CD4-positive, alpha-beta T cell treated with Interleukin-17A for 4 hours (primary cell): Measurements from ENCODE around the gene HNRNPM.
"Not testable (repeated sequence)": the region's sequence is repeated elsewhere in the genome, so short reads cannot be mapped to it uniquely, and the experiment has no call there.

Source experiments
- DNase-seq: peaks from one replicate; pipeline ENCODE4 v3.0.0-alpha.2; 2020; ENCODE audit warnings: mixed read lengths

HNRNPM gene

GRCh38 chr19:8444677-8445487 is at the start of gene HNRNPM:
Gene HNRNPM (plus strand): TSS chr19:8444975. CDS start chr19:8444999, 24 bp downstream.
- peak; percentile 100 for DNase-seq

- DNase-seq, result no peak
These were observed 49.1 kb upstream of the HNRNPM start for GRCh38 chr19:8395621-8396082.

DNA sequence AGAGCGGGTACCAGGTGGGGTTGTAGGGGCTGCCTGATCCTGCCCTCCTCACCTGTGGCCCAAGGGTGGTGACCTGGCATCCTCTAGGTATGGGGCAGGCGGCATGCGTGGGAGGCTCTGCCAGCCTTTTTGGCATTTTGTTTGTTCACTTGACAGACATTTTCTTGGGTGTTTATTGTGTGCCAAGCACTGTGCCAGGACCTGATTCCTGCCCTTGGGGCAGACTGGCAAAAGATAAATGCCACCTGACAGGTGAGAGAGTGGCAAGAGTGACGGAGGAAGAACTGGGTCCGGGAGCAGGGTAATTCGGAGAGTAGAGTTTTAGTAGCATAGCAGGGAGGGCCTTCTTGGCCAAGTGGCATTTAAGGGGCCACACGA is 48.6 kb upstream of the HNRNPM start:
- DNase-seq, result no peak

GRCh38 chr19:8396563-8397203 is 48.1 kb upstream of the HNRNPM start:
- peak; percentile 67 for DNase-seq

DNA sequence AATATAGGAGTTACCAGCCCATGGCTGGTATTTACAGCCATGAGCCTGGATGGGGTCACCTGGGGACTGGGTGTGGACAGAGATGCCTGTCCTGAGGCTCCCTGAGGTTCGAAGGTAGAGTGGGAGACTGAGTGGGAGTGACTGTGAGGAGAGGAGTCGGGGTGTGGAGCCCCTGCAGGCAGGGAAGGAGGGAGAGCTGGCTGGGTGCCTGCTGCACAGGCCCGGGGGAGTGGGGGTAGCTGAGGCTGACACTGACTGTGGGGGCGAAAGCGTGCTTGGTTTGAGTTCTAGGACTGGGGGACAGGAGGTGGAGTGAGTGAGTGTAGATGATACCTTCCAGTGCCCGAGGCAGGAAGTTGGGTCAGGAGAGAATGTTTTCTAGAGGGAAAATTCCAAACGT is 47.5 kb upstream of the HNRNPM start:
- DNase-seq, result no peak

DNA sequence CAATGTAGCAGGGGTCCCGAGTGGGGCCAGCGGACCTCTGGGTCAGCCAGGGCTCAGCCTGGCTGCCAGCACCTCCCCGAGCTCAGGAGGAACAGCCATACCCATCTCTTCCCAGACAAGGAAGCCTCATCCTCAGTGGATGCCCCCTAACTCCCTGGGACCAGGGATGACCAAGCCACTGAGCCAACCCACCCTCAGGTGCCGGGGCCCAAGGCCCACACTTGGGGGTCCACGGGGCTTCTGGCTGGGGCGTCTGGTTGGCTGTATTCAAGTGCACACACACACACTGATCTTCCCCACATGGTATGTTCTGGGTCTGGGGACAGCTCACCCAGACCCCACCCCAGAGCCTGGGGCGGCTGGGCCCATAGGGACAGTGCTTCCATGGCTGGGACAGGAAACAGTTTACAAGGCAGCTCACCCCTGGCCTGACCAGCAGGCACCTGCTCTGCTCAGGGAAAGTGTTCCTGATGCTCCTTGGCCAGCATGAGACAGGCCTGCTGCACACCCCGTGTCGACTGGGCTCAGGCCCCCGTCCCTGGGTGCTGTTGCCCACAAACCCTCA is 46.9 kb upstream of the HNRNPM start:
- DNase-seq, result no peak

DNA sequence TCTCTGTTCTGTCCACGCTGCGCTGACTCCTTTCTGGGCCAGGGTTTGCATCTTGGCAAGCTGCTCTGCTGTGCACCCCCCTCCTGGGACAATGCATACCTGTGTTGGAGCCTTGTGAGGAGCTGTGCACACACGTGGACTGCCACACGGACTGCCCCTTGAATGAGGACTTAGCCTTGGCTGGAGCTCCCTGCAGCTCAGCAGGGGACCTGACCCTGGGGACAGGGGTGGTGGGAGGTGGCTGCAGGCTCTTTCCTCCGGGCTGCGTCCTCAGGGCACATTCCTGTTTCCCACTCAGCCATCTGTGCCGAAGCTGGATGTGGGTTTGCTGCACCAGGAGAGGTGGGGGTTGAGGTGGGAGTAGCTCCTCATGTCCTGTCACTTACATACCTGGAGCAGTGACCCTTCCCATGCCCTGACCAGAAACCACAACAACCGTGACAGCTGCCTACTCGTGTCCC is 46.4 kb upstream of the HNRNPM start:
- DNase-seq, result no peak

DNA sequence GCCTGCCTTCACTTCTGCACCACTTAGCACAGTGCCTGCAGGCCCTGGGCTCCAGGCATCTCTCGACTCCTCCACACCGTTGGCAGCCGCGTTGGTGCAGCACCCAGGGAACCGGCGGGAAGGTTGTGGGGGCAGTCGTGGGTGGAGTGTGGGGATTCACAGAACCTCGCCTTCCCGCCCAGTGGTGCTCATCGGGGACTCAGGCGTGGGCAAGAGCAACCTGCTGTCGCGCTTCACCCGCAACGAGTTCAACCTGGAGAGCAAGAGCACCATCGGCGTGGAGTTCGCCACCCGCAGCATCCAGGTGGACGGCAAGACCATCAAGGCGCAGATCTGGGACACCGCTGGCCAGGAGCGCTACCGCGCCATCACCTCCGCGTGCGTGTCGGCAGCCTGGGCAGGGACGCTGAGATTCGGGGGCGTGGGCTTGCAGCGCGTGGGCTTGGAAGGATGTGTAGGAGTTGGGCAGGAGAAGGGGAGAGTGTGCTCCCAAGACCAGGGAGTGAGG is 45.0 kb upstream of the HNRNPM start:
- DNase-seq, result no peak

DNA sequence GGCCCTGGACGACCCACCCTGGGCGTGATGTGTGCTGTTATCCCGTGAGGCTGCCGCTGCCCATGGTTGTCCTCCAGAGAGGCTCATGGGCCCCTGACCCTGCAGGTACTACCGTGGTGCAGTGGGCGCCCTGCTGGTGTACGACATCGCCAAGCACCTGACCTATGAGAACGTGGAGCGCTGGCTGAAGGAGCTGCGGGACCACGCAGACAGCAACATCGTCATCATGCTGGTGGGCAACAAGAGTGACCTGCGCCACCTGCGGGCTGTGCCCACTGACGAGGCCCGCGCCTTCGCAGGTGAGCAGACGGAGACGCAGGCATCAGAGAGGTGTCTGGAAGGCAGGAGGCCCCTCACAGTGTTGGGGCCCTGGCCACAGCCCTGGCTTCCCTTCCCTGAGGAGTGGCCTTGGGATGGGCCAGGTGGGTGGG is 42.8 kb upstream of the HNRNPM start:
- DNase-seq, result no peak

- no peak for DNase-seq
These were observed 41.5 kb upstream of the HNRNPM start for GRCh38 chr19:8403098-8403819.

DNA sequence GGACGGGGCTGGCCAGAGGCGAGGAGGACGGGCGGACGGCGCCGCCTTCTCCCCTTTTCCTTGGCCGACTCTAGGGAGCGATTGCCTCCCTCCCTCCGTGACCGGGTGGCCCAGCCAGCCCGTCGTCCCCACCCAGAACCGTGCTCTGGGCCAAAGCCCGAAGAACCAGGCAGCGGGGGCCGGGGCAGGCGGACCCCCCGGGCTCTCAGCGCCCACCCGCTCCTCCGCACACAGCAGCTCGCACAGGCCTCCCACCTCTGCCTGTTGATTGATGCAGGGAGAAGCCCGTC is 41.0 kb upstream of the HNRNPM start:
- no peak for DNase-seq

- DNase-seq, result no peak
These were observed 40.2 kb upstream of the HNRNPM start for GRCh38 chr19:8404391-8405151.

- not testable (repeated sequence) for DNase-seq
These were observed 34.1 kb upstream of the HNRNPM start for GRCh38 chr19:8410718-8411117.

DNA sequence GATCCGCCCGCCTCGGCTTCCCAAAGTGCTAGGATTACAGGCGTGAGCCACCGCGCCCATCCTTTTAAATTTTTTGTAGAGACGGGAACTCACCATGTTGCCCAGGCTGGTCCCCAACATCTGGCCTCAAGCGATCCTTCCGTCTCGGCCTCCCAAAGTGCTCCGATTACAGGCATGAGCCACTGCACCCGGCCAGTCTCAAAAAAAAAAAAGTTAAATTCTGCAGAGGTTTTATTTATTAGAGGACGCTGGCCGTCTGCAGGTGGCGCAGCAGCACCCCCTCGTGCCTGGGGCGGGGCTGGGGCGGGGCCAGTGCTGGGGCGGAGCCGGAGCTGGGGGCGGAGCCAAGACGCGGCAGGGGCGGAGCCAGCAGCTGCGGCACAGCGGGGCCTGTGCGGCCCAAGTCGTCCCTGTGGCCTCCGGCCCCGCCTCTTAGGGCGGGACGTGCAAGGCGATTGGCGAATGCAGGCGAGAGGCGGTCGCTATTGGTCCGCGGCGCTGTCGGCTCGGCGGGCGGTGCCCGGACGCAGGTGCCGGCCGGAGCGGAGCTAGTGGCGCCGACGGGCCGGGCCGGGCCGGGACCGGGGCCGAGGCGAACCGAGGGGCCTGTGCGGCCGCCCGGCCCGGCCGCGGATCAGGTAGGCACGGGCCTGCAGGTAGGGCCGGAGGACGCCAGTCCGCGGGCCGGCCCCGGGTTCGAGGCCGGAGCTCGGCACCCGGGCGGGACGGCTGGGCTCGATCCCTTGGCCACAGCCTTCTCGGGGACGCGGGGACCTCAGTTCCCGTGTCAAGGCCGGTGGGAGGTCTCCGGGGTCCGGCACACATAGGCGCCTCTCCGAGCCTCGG is 31.8 kb upstream of the HNRNPM start, which contains the start of gene MARCHF2:
Gene MARCHF2, plus strand, starts transcription at position 523 of the 846 bp plus-strand sequence. CDS start 8,536 bp downstream, outside the sequence.
- peak; percentile 96 for DNase-seq

GRCh38 chr19:8413629-8413995 is 31.2 kb upstream of the HNRNPM start:
- DNase-seq, result peak; percentile 9

DNA sequence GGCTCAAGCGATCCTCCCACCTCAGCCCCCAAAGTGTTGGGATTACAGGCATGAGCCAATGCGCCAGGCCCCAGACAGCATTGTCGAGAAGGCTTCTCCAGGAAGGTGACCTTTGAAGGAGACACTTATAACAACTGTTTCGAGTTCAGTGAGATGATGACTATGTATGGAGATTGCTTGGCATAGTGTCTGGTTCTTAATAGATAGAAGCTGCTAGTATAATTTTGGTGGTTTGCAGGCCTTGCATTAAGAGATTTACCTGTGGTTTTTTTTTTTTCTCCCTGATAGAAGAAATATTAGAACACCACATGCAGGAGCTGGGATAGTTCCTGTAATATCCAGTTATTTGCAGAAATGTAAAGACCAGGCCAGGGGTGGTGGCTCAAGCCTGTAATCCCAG is 28.0 kb upstream of the HNRNPM start:
- no peak for DNase-seq

- DNase-seq, result no peak
These were observed 23.0 kb upstream of the HNRNPM start for GRCh38 chr19:8421484-8422461.

DNA sequence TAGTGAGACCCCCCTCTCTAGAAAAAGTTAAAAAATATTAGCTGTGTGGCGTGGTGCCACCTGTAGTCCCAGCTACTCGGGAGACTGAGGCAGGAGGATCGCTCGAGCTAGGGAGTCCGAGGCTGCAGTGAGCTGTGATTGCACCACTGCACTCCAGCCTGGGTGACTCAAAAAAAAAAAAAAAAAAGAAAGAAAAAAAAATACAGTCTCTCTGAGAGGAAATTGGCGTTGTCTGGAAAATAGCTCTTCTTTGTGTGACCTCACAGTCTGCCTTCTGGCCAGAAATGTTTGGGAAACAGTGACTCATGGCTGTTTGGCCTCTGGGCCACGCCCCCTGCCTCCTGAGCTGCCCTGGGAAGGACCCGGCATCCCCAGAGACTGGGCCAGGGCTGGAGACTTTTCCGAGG is 21.0 kb upstream of the HNRNPM start:
- DNase-seq, result no peak

GRCh38 chr19:8425331-8425730 is 19.4 kb upstream of the HNRNPM start:
- not testable (repeated sequence) for DNase-seq

GRCh38 chr19:8426283-8426682 is 18.5 kb upstream of the HNRNPM start:
- DNase-seq, result no peak
